ENCODE data around the gene MSANTD2. TPM values are rescaled to one million over a fixed set of nuclear protein-coding genes. Genes with fewer than 3 reads are reported as not detected.

MSANTD2 gene
- total RNA-seq, 1 donor from 2014 or later = 21.0 TPM

GRCh38 chr11:124748100-124748418 lies 52.1 kb downstream of the MSANTD2 start:
- Mint-ChIP-seq H3K27me3 (peaks cover 2% of the 10 kb centered on the region), H3K9me3 (no peaks in the 10 kb centered on the region), H3K36me3 (ENCODE audit: low read depth) (peaks cover 6% of the 10 kb centered on the region), H3K4me1 (peaks cover 39% of the 10 kb centered on the region), H3K27ac (no peak overlapping the region), H3K4me3 (no peak overlapping the region)
- TF ChIP-seq, protein P1, sequence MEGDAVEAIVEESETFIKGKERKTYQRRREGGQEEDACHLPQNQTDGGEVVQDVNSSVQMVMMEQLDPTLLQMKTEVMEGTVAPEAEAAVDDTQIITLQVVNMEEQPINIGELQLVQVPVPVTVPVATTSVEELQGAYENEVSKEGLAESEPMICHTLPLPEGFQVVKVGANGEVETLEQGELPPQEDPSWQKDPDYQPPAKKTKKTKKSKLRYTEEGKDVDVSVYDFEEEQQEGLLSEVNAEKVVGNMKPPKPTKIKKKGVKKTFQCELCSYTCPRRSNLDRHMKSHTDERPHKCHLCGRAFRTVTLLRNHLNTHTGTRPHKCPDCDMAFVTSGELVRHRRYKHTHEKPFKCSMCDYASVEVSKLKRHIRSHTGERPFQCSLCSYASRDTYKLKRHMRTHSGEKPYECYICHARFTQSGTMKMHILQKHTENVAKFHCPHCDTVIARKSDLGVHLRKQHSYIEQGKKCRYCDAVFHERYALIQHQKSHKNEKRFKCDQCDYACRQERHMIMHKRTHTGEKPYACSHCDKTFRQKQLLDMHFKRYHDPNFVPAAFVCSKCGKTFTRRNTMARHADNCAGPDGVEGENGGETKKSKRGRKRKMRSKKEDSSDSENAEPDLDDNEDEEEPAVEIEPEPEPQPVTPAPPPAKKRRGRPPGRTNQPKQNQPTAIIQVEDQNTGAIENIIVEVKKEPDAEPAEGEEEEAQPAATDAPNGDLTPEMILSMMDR (IDR thresholded peaks at IDR 0.05) = no peak
- DNase-seq (no peak), ATAC-seq (ENCODE audit: low read depth) (no peak)
- CTCF ChIA-PET = interaction anchor here (0.9 to 1.2 kb wide), 2 partner anchors 15 to 79 kb away, joined by 3 to 5 read pairs; no protein-coding TSS in a partner anchor
- POLR2A ChIA-PET = interaction anchor here (0.9 to 1.3 kb wide), 3 partner anchors 11 to 52 kb away, joined by 3 to 7 read pairs (median 7); partner anchors contain the start of gene MSANTD2
- intact Hi-C loops (cut with micrococcal nuclease) = loop anchor here (5.0 kb wide), 3 partner anchors 324 to 1686 kb away; partner anchors contain the start of genes HSPA8 and TMEM218

DNA sequence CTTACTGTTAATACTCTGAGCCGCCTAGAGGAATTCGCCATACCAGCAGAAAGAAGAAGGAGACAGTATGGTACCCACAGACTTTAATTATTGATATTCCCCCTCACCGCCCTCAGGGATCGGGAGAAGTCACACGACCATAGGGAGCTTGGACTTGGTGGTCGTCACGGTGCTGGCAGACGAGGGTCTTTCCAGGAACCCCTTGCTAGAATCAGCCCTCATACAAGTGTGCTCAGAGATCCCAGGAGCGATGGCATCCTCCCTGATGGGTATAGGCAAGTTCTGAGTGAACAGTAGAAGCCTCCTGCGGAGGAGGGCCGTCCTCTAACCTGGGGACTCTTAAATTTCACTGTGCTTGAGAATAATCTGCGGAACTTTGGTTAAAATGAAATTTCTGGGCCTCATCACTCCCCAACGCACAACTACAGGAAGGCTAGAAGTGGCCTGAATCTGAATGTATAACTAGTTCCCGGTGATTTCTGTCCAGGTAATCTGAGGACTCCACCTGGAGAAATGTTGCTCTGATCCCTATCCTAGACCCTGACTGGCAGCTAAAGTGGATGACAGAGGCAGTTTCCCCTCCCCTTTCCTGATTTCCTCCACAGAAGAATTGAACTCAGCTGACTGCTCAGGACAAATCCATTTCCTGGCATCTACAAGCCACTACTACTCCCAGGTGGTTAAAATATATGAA lies 52.7 kb downstream of the MSANTD2 start:
- peaks cover 37% of the 10 kb centered on the region for H3K4me1 Mint-ChIP-seq
- POLR2A ChIA-PET = interaction anchor here (0.9 to 2.2 kb wide), 12 partner anchors 8 to 125 kb away, joined by 3 to 24 read pairs (median 6); partner anchors contain the start of genes ESAM, MSANTD2, SIAE and SPA17
- peak overlapping the region; percentile 97 for H3K4me3 Mint-ChIP-seq
- TF ChIP-seq, protein P1 (IDR thresholded peaks at IDR 0.05) = no peak
- DNase-seq (no peak), ATAC-seq (ENCODE audit: low read depth) (no peak)
- H3K27me3 Mint-ChIP-seq = peaks cover 2% of the 10 kb centered on the region
- CTCF ChIA-PET = interaction anchor here (0.9 to 3.9 kb wide), 10 partner anchors 9 to 103 kb away, joined by 3 to 40 read pairs (median 4); partner anchors contain the start of gene ESAM
- intact Hi-C loops (cut with micrococcal nuclease) = loop anchor here (1.0 to 5.0 kb wide), 5 partner anchors 8 to 1685 kb away; partner anchors contain the start of genes HSPA8, MSANTD2, NRGN and TMEM218
- H3K9me3 Mint-ChIP-seq = no peaks in the 10 kb centered on the region
- H3K27ac Mint-ChIP-seq = no peak overlapping the region
- peaks cover 6% of the 10 kb centered on the region for H3K36me3 Mint-ChIP-seq (ENCODE audit: low read depth)

GRCh38 chr11:124746621-124747243 lies 53.5 kb downstream of the MSANTD2 start:
- ChIA-PET CTCF (interaction anchor here (1.0 to 3.9 kb wide), 12 partner anchors 9 to 130 kb away, joined by 3 to 40 read pairs (median 4); partner anchors contain the start of genes ESAM, SIAE and SPA17), POLR2A (interaction anchor here (0.9 to 2.2 kb wide), 13 partner anchors 9 to 1141 kb away, joined by 3 to 24 read pairs (median 4); partner anchors contain the start of genes ESAM, HYLS1, MSANTD2 and SIAE)
- H3K27ac Mint-ChIP-seq = peak overlapping the region; percentile 93
- H3K4me3 Mint-ChIP-seq = peak overlapping the region; percentile 97
- H3K9me3 Mint-ChIP-seq = no peaks in the 10 kb centered on the region
- H3K4me1 Mint-ChIP-seq = peaks cover 37% of the 10 kb centered on the region
- ATAC-seq (ENCODE audit: low read depth) (peak; percentile 89), DNase-seq (peak; percentile 73)
- peaks cover 2% of the 10 kb centered on the region for H3K27me3 Mint-ChIP-seq
- TF ChIP-seq, protein P1 (IDR thresholded peaks at IDR 0.05) = no peak
- peaks cover 6% of the 10 kb centered on the region for H3K36me3 Mint-ChIP-seq (ENCODE audit: low read depth)
- intact Hi-C loops (cut with micrococcal nuclease) = loop anchor here (1.0 to 5.0 kb wide), 9 partner anchors 7 to 1684 kb away; partner anchors contain the start of genes HSPA8, MSANTD2, NRGN and SIAE

DNA sequence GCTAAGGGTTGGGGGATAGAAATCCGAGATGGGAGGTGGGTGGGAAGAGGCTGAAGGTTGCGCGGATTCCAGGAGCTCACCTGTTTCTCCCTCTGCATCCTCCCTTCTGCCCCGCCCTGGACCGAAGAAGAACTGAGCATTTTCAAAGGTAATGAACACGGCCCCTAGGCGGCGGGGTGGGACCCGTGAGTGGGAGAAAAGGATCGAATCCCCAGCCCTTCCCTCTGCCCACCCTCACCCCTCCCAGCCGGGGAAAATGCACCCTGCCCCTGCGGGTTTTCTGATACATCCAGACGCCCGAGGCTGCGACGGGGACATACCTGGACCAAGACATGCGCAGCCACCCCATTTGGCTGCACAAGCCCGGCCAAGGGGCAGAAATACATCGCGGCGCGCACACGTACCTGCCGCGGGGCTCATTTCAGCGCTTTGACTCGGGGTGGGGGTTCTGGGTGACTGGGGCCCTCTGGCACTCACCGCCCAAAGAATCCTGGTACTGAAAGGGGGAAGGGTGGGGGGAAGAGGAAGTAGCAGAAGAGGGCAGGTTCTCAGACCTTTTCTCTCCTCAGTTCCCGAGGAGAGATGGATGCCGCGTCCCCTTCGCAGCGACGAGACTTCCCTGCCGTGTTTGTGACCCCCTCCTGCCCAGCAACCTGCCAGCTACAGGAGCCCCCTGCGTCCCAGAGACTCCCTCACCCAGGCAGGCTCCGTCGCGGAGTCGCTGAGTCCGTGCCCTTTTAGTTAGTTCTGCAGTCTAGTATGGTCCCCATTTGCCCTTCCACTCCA lies 54.2 kb downstream of the MSANTD2 start:
- peak overlapping the region; percentile 97 for H3K4me3 Mint-ChIP-seq
- intact Hi-C loops (cut with micrococcal nuclease) = loop anchor here (1.0 to 5.0 kb wide), 7 partner anchors 17 to 1684 kb away; partner anchors contain the start of genes HSPA8, SIAE, SPA17 and TMEM218
- H3K27me3 Mint-ChIP-seq = peaks cover under 1% of the 10 kb centered on the region
- POLR2A ChIA-PET = interaction anchor here (0.8 to 2.2 kb wide), 13 partner anchors 12 to 1141 kb away, joined by 3 to 24 read pairs (median 4); partner anchors contain the start of genes ESAM, HYLS1, MSANTD2 and SIAE
- DNase-seq (no peak), ATAC-seq (ENCODE audit: low read depth) (peak; percentile 40)
- TF ChIP-seq, protein P1 (IDR thresholded peaks at IDR 0.05) = no peak
- H3K9me3 Mint-ChIP-seq = no peaks in the 10 kb centered on the region
- peaks cover 6% of the 10 kb centered on the region for H3K36me3 Mint-ChIP-seq (ENCODE audit: low read depth)
- CTCF ChIA-PET = interaction anchor here (1.0 to 3.9 kb wide), 13 partner anchors 10 to 130 kb away, joined by 3 to 40 read pairs (median 4); partner anchors contain the start of genes ESAM, SIAE and SPA17
- H3K4me1 Mint-ChIP-seq = peaks cover 40% of the 10 kb centered on the region
- H3K27ac Mint-ChIP-seq = peak overlapping the region; percentile 93

All from activated B cell treated with CpG ODN at 0.5 μM for 24 hours (primary cell).